Astrocyte (in vitro differentiated cells and primary cell): Measurements from ENCODE around the gene NCKAP1. TPM values are rescaled to one million over a fixed set of nuclear protein-coding genes. Genes with fewer than 3 reads are reported as not detected.

Experiments used
- DNase-seq: peaks from one replicate; pipeline ENCODE4 v3.0.0-alpha.2; 2010; ENCODE audit warnings: low read depth
- FAIRE-seq: peaks from 2 replicates; lab custom pipeline; 2011; peaks lifted over from hg19 to GRCh38; lab: Jason Lieb, UNC
- H2AFZ ChIP-seq: 2 replicates; pipeline ENCODE4 v1.6.0; 2012; ENCODE audit warnings: low read depth, low read length, inconsistent platforms
- H3K27ac ChIP-seq: 2 replicates; pipeline ENCODE4 v1.5.1; 2011; ENCODE audit warnings: low read depth, low read length, inconsistent platforms
- H3K27me3 ChIP-seq: 2 replicates; pipeline ENCODE4 v1.6.0; 2011; ENCODE audit warnings: low read length, inconsistent platforms; ENCODE audit not compliant: insufficient read depth
- H3K36me3 ChIP-seq: 2 replicates; pipeline ENCODE4 v1.5.1; 2011; ENCODE audit warnings: low read length, inconsistent platforms; ENCODE audit not compliant: insufficient read depth
- H3K4me1 ChIP-seq: 2 replicates; pipeline ENCODE4 v1.5.1; 2011; ENCODE audit warnings: low read length, inconsistent platforms; ENCODE audit not compliant: insufficient read depth
- H3K4me2 ChIP-seq: 2 replicates; pipeline ENCODE4 v1.6.0; 2012; ENCODE audit warnings: low read length, inconsistent platforms
- H3K4me3 ChIP-seq: 2 replicates; pipeline ENCODE4 v1.5.1; 2011; ENCODE audit warnings: low read depth, mild to moderate bottlenecking, low read length, inconsistent platforms; ENCODE audit not compliant: insufficient read depth
- H3K79me2 ChIP-seq: 2 replicates; pipeline ENCODE4 v1.6.0; 2012; ENCODE audit warnings: mild to moderate bottlenecking, low read length, inconsistent platforms; ENCODE audit not compliant: insufficient read depth
- H3K9ac ChIP-seq: 2 replicates; pipeline ENCODE4 v1.6.0; 2012; ENCODE audit warnings: mild to moderate bottlenecking, low read length, inconsistent platforms
- H3K9me3 ChIP-seq: 2 replicates; pipeline ENCODE4 v1.5.1; 2012; ENCODE audit warnings: low read depth, mild to moderate bottlenecking, low read length, inconsistent platforms; ENCODE audit not compliant: insufficient read depth
- H4K20me1 ChIP-seq: 2 replicates; pipeline ENCODE4 v1.6.0; 2012; ENCODE audit warnings: low read length, inconsistent platforms; ENCODE audit not compliant: insufficient read depth
- H3K27ac Mint-ChIP-seq: one replicate; pipeline ENCODE4 v1.8.0; 2021; ENCODE audit warnings: mild to moderate bottlenecking, mixed read lengths; ENCODE audit not compliant: unreplicated experiment
- H3K27me3 Mint-ChIP-seq: one replicate; pipeline ENCODE4 v1.8.0; 2021; ENCODE audit warnings: low read depth, mixed read lengths; ENCODE audit not compliant: unreplicated experiment
- H3K36me3 Mint-ChIP-seq: one replicate; pipeline ENCODE4 v1.8.0; 2021; ENCODE audit warnings: low read depth, mixed read lengths; ENCODE audit not compliant: unreplicated experiment
- H3K4me1 Mint-ChIP-seq: one replicate; pipeline ENCODE4 v1.8.0; 2021; ENCODE audit warnings: low read depth, mixed read lengths; ENCODE audit not compliant: unreplicated experiment
- H3K4me3 Mint-ChIP-seq: one replicate; pipeline ENCODE4 v1.8.0; 2021; ENCODE audit warnings: mild to moderate bottlenecking, moderate library complexity, mixed read lengths; ENCODE audit not compliant: unreplicated experiment
- H3K9me3 Mint-ChIP-seq: one replicate; pipeline ENCODE4 v1.8.0; 2021; ENCODE audit warnings: mild to moderate bottlenecking, mixed read lengths; ENCODE audit not compliant: unreplicated experiment
- EZH2 ChIP-seq: IDR thresholded peaks from 2 replicates; pipeline ENCODE4 v1.6.1; 2012; ENCODE audit warnings: mild to moderate bottlenecking, low read length, inconsistent platforms; ENCODE audit not compliant: insufficient read depth
- total RNA-seq: library from RNA; stranded (reverse); gene quantifications from 2 replicates; pipeline ENCODE4 v1.2.1, GENCODE V29; 2021
- TF ChIP-seq, protein P1 (sequence below): IDR thresholded peaks from 2 replicates; pipeline ENCODE4 v1.5.1; 2011; ENCODE audit warnings: low read depth, mild to moderate bottlenecking, inconsistent platforms, low read length, moderate library complexity; ENCODE audit not compliant: insufficient read depth

NCKAP1 gene
- total RNA-seq, 1 donor from 2014 or later: 164 TPM

DNA sequence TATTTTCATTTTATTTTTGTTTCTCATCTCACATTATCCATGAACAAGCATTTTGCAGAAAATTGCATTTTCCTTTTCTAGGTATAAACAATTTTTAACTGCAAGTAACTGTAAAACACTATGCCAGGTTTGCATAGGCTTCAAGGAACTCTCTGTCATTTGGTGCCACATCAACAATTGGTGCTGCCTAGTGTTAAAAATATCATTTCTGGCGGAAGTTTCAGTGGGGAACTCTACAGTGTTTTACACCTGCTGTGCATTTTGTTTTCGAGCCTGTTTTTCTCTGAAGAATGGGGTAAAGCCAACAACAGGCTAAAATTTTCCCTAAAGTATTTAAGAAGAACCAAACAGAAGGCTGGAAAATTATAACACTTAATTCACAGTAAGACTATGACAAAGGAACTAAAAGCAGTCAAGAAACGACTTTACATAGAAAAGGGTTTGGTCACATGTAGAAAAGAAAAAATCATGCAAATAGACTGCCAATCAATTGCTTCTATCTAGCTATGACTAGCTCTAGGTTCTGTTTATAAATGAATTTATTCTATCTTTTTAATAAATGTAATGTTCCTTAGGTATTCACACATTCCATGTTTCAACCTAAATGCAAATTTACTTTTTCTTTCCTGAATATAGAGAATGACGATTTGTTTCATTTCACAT, 150.4 kb downstream of the NCKAP1 start:
- H3K27me3 ChIP-seq: no peaks in the 10 kb centered on the region
- H3K9me3 ChIP-seq: no peaks in the 10 kb centered on the region
- no peaks in the 10 kb centered on the region for H3K27me3 Mint-ChIP-seq
- H3K36me3 ChIP-seq: no peaks in the 10 kb centered on the region
- no peak overlapping the region for H3K4me3 Mint-ChIP-seq
- no peak for FAIRE-seq
- H2AFZ ChIP-seq: no peak overlapping the region
- no peaks in the 10 kb centered on the region for H4K20me1 ChIP-seq
- H3K27ac Mint-ChIP-seq: no peak overlapping the region
- H3K9ac ChIP-seq: no peak overlapping the region
- no peak overlapping the region for H3K27ac ChIP-seq
- H3K4me3 ChIP-seq: no peak overlapping the region
- no peaks in the 10 kb centered on the region for H3K4me1 Mint-ChIP-seq
- no peaks in the 10 kb centered on the region for H3K4me1 ChIP-seq
- no peak for DNase-seq
- no peak overlapping the region for H3K4me2 ChIP-seq
- H3K79me2 ChIP-seq: no peaks in the 10 kb centered on the region
- no peaks in the 10 kb centered on the region for H3K36me3 Mint-ChIP-seq
- no peak for TF ChIP-seq EZH2
- TF ChIP-seq, protein P1, sequence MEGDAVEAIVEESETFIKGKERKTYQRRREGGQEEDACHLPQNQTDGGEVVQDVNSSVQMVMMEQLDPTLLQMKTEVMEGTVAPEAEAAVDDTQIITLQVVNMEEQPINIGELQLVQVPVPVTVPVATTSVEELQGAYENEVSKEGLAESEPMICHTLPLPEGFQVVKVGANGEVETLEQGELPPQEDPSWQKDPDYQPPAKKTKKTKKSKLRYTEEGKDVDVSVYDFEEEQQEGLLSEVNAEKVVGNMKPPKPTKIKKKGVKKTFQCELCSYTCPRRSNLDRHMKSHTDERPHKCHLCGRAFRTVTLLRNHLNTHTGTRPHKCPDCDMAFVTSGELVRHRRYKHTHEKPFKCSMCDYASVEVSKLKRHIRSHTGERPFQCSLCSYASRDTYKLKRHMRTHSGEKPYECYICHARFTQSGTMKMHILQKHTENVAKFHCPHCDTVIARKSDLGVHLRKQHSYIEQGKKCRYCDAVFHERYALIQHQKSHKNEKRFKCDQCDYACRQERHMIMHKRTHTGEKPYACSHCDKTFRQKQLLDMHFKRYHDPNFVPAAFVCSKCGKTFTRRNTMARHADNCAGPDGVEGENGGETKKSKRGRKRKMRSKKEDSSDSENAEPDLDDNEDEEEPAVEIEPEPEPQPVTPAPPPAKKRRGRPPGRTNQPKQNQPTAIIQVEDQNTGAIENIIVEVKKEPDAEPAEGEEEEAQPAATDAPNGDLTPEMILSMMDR: no peak
- H3K9me3 Mint-ChIP-seq: no peaks in the 10 kb centered on the region

DNA sequence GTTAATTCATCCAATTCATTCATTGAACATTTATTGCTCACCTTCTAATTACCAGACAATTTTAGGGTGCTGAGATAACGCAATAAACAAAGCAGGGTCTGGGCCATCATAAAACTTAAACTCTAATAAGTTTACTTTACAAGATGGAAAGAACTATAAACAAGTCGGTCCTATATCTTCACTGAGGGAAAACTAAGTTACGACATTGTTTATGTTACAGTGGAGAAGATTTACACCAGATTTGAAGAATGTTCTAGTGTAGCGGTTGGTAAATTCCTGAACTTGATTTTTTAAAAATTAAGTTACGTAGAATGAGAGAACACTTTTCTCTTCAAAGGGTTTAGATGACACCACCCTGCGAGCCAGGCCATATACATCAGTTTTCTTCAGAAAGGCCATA, 151.2 kb downstream of the NCKAP1 start:
- Histone ChIP-seq H3K36me3 (no peaks in the 10 kb centered on the region), H3K9me3 (no peaks in the 10 kb centered on the region), H3K9ac (no peak overlapping the region), H2AFZ (no peak overlapping the region), H3K4me2 (no peak overlapping the region), H3K4me3 (no peak overlapping the region), H3K27me3 (no peaks in the 10 kb centered on the region), H4K20me1 (no peaks in the 10 kb centered on the region), H3K27ac (no peak overlapping the region), H3K79me2 (no peaks in the 10 kb centered on the region), H3K4me1 (no peaks in the 10 kb centered on the region)
- TF ChIP-seq, protein P1: no peak
- no peak for TF ChIP-seq EZH2
- no peaks in the 10 kb centered on the region for H3K9me3 Mint-ChIP-seq
- H3K36me3 Mint-ChIP-seq: no peaks in the 10 kb centered on the region
- H3K4me1 Mint-ChIP-seq: no peaks in the 10 kb centered on the region
- DNase-seq (no peak), FAIRE-seq (no peak)
- H3K27ac Mint-ChIP-seq: no peak overlapping the region
- no peak overlapping the region for H3K4me3 Mint-ChIP-seq
- no peaks in the 10 kb centered on the region for H3K27me3 Mint-ChIP-seq

DNA sequence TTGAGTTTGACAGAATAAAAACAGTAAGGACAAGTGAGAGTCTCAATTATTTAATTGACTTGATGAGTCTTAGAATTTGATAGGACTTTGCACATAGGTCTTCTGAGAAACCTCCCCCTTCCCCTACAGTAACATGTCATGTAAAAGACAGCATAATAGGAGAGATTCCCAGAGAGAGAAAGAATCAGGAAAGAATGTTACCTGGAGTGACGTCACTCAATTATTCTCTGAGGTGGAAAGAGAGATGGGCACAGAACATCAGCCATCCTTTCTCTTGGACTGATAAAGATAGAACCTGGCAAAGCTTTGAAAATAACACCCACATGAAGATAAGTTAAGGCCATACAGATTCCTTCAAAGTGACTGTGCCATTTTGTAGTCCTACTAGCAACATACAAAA, 152.5 kb downstream of the NCKAP1 start:
- Histone ChIP-seq H3K36me3 (no peaks in the 10 kb centered on the region), H4K20me1 (no peaks in the 10 kb centered on the region), H3K9me3 (no peaks in the 10 kb centered on the region), H3K79me2 (no peaks in the 10 kb centered on the region), H3K4me2 (no peak overlapping the region), H3K9ac (no peak overlapping the region), H3K4me1 (no peaks in the 10 kb centered on the region), H3K27ac (no peak overlapping the region), H3K4me3 (no peak overlapping the region), H3K27me3 (no peaks in the 10 kb centered on the region), H2AFZ (no peak overlapping the region)
- Mint-ChIP-seq H3K9me3 (no peaks in the 10 kb centered on the region), H3K27ac (no peak overlapping the region), H3K4me3 (no peak overlapping the region), H3K27me3 (no peaks in the 10 kb centered on the region), H3K36me3 (no peaks in the 10 kb centered on the region), H3K4me1 (no peaks in the 10 kb centered on the region)
- no peak for FAIRE-seq
- TF ChIP-seq, protein P1: no peak
- no peak for TF ChIP-seq EZH2
- no peak for DNase-seq
